Anterior cingulate cortex (tissue), 58 donors: Measurements from ENCODE around the gene CNOT6L.

Source experiments
- DNase-seq, 58 donors: peaks; one replicate each; lab custom pipeline; 2025; lab: John Stamatoyannopoulos, UW

CNOT6L gene

DNA sequence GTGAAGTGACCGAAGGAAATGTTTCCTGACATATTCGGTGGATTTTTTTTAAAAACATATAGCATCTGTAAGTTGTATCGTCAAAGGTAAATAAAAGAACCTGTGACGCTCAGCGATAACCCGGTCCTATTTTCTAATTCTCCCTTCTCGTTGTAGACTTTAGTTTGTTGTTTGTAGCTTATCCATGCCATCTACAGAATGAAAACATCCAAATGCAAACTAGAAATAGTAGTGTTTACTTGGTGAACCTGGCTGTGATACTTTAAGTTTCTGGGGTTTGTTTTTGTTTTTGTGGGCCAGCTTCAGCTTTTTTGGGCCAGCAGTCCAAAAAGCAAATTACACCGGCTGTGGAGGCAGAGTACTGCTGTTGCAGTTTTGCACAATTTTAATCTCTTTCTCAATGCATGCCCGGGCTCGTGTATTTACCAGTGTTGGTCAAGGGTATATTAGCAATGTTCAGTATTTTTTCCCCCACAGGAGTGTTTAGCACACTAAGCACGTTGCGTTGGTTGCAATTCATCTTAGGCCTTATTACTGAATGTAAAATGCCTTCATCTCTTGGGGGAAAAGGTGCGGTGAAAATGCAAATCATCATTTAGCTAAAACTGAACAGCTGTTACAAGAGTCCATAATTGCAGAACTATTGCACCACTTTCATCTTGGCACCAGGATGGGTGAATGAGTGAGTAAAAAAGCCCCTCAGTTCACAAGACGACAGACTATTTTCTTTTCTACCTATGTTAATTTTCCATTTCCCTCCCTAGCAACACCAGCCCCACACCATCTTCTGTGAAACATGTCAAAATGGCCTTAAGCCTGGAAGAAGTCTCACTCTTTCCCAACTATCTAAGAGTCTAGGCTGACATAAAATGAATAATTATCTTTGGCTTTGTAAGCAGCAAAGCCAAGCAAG, 1.7 kb upstream of the CNOT6L start:
- DNase-seq, result peak in 11 of 58 donors; percentile 1 to 20 (median 6)

DNA sequence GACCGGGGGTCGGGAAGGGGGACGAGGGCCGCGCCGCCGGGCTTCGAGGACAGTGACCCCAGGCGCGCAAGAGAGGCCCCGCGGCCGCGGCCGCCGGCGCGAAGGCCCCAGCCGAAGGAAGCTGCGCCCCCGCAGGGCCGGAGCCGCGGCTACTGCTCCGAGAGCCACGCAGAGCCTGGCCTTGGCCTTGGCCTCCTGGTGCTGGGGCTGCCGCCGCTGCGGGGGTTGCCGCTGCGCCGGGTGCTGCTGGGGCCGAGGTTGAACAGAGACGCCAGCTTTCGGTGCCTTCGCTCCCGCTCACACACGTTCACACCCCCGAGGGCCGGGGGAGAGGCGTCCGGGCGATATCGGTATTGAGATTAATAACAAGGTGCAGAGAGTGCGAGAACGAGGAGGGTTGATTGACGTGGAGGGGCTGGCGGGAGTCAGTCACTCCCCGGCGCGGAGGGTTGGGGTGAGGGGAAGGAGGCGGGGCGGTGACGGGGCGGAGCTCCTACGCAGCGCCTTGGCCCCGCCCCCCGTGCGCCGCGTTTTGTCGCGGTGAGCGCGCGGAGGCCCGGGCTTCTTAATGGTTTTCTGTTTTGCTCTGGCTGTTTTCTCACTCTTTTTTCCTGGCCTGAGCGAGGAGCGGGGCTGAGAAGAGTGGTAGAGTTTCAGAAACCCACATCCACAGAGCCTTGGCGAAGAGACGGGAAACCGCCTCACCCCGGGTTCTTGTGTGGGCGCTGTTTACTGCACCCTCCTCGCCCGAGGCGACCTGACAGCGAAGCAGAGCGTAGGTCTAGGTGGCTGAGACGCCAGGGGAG, 878 bp upstream of the CNOT6L start:
- peak; percentile 33 to 96 (median 89) for DNase-seq

- DNase-seq, result peak in 20 of 58 donors; percentile 36 to 68 (median 52)
These were observed 255 bp upstream of the CNOT6L start for GRCh38 chr4:77819404-77819842.

GRCh38 chr4:77818073-77818601, 1.0 kb downstream of the CNOT6L start:
- peak in 54 of 58 donors; percentile 5 to 73 (median 43) for DNase-seq

- no peak for DNase-seq
These were observed 1.7 kb downstream of the CNOT6L start for GRCh38 chr4:77817304-77818072.

DNA sequence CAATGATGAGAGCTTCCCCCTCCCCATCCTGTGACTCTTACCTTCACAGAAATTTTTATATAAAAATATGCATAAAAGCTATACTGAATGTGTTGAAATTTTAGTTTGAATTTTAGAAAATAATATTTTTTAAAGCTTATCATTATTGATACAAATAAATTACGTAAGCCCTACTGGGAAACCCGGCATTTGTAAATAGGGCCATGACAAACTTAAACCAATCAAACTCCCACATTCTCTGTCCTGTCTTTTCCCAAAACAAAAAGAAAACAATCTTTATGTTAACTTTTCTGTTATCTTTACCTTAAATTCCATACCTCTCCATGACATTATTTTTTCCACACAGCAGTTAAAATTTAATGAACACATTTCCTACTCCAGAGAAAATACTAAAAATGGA, 2.6 kb downstream of the CNOT6L start:
- DNase-seq, result no peak

- DNase-seq, result no peak
These were observed 3.5 kb downstream of the CNOT6L start for GRCh38 chr4:77815636-77816035.

- DNase-seq, result no peak
These were observed 13.3 kb downstream of the CNOT6L start for GRCh38 chr4:77805840-77806239.

DNA sequence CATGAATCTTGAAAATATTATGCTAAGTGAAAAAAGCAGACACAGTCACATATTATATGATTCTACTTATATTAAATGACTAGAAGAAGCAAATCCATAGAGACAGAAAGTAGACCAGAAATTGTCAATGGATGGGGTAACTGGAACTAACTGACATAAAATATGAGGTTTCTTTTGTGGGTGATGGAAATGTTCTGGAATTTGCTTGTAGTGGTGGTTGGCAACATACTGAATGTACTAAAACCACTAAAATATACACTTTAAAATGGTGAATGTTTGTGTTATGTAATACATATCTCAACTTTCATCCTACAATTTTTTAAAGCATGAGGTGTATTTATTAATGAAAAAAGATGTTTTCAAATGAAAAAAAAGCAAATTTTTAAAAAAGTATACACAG, 14.7 kb downstream of the CNOT6L start:
- DNase-seq, result no peak

DNA sequence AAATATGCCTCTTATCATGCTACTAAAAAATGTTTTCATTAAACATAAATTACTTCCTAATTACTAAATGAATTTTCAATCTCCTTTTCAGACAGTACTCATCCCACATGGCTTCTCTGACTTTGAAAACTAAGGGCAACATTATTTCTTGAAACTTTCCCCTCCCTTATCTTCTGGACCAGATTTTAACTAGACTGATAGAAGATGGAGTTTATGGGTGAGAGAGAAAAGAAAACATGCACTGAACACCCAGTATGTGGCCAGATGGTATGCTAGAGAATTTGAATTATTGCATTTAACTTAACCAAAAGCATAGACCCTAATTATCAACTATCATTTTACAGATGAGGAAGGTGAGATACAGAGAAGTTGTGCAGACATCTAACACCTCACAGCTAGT, 16.8 kb downstream of the CNOT6L start:
- DNase-seq, result no peak

DNA sequence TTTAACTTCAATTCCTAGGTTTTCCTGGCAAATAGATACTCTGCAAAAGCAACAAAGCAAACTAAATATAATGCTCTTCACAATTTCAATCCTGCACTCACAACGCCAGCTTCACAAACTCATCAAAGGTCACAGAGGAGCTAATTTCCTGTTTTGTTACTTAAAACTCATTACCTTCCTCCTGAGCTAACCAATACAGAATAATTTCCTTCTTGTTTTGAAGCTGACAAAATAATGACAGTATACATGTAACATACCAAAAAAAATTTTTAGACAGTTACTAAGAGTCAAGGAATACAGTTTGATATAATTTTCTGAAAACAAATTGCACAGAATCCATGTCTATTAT, 17.9 kb downstream of the CNOT6L start:
- no peak for DNase-seq

DNA sequence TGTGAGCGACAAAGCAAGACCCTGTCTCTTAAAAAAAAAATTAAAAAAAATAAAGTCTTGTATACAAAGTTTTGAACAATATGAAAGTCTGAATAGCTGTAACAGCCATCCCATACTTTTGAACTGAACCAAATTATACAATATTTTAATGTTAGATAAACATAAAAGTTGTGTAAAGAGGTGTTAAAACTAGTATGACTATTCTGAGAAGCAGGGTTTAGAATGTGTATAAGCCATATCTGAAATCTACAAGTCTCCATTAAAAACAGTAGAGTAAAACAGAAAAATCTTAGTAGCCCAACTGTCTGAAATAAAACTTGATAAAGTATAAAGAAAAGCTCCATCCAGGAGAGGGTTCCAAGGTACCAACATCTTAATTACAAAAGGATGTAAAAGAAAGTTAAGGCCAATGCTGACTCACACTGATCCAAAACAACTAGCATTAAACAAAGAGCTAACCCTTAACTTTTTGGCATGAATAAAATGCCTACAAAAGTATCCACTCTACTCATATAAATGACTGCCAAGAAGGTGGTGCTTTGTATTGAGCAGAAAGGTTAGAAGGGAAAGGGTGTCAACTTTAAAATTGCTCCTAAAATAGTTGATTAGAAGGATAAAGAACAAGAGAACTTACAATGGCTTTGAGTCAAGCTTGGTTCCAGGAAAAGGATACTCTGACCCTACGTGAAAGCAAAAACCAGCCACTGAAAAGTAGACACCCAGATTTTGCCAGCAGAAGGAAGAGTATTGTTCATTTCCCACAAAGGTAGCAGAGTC, 18.5 kb downstream of the CNOT6L start:
- DNase-seq, result no peak

GRCh38 chr4:77800077-77800476, 19.1 kb downstream of the CNOT6L start:
- DNase-seq, result no peak

GRCh38 chr4:77798385-77798784, 20.8 kb downstream of the CNOT6L start:
- DNase-seq, result no peak

DNA sequence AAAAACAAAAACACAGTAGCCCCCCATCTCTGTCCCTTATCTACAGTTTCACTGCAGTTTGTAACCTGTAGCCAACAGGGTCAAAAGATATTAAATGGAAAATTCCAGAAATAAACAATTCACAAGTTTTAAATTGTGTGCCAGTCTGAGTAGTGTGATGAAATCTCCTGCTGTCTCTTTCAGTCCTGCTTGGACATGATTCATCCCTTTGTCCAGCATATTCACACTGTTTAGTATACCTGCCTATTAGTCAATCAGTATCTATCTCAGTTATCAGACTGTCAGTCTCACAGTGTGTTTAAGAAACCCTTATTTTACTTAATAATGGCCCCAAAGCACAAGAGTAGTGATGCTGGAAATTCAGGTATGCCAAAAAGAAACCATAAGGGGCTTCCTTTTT, 21.9 kb downstream of the CNOT6L start:
- DNase-seq, result no peak

- DNase-seq, result no peak
These were observed 23.8 kb downstream of the CNOT6L start for GRCh38 chr4:77795326-77795725.

- no peak for DNase-seq
These were observed 29.0 kb downstream of the CNOT6L start for GRCh38 chr4:77790146-77790545.

DNA sequence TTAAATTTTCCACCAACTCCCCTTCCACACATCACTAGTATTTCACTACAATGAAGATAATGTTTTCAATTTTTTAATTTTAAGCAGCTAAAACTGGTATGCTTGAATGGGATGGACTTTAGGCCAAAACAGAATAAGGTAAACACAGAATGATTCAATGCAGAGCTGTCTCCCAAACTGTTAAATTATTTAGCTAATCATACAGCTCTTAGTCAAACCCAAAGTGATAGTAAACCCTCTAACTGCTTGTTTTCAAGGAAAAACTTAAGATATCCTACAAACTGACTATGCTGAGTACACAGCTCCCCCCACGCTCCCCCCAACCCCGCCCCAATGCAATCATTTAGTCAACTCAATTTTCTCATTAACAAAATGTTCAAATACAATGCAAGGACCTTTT, 30.2 kb downstream of the CNOT6L start:
- DNase-seq, result no peak

GRCh38 chr4:77787969-77788368, 31.2 kb downstream of the CNOT6L start:
- DNase-seq, result no peak

DNA sequence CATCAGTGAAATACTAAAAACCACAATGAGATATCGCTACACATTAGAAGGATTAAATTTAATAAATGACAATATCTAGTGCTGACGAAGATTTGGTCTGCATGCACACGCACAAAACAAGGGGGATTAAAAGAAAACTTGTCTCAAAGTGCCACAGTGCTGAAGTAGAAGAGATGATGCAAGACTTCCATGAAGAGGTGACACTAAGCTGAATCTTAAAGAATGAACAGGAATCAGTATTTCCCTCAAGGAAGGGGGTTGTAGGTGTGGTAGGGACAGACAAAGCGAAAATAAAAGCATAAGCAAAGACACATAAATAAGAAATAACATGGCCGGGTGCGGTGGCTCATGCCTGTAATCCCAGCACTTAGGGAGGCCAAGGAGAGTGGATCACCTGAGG, 33.5 kb downstream of the CNOT6L start:
- DNase-seq, result no peak
